ENCODE results near the gene FAM107B. TPM values are rescaled to one million over a fixed set of nuclear protein-coding genes. Genes with fewer than 3 reads are reported as not detected.
A peak's percentile ranks its signal among the peaks of the same experiment; 100 is the strongest.

FAM107B gene
- total RNA-seq, 1 experiment from 2014 or later: 158 TPM

- Histone ChIP-seq H3K36me3 (ENCODE audit: insufficient read depth, low read length) (no peaks in the 10 kb centered on the region), H3K4me2 (ENCODE audit: low read depth, low read length, poor library complexity, severe bottlenecking) (no peak overlapping the region), H3K9me3 (ENCODE audit: low read length) (no peaks in the 10 kb centered on the region), H3K27ac (ENCODE audit: low read length) (no peak overlapping the region), H3K4me1 (ENCODE audit: low read length) (peaks cover 23% of the 10 kb centered on the region), H3K27me3 (ENCODE audit: low read length) (no peaks in the 10 kb centered on the region), H3K9ac (ENCODE audit: low read length) (no peak overlapping the region), H3K4me3 (ENCODE audit: low read length) (no peak overlapping the region), H2AFZ (ENCODE audit: low read length) (no peak overlapping the region), H3K9me2 (replicated peaks; ENCODE audit: insufficient read depth, low read length) (no peaks in the 10 kb centered on the region), H3K79me2 (ENCODE audit: low read length) (no peaks in the 10 kb centered on the region), H4K20me1 (ENCODE audit: insufficient read depth, low read depth, low read length) (no peaks in the 10 kb centered on the region)
- DNase-seq: no peak
These were observed 105.1 kb downstream of the FAM107B start for GRCh38 chr10:14669576-14669975.

- Histone ChIP-seq H3K79me2 (ENCODE audit: low read length) (no peaks in the 10 kb centered on the region), H4K20me1 (ENCODE audit: insufficient read depth, low read depth, low read length) (no peaks in the 10 kb centered on the region), H3K27me3 (ENCODE audit: low read length) (no peaks in the 10 kb centered on the region), H3K4me1 (ENCODE audit: low read length) (peaks cover 7% of the 10 kb centered on the region), H3K36me3 (ENCODE audit: insufficient read depth, low read length) (no peaks in the 10 kb centered on the region), H3K4me2 (ENCODE audit: low read depth, low read length, poor library complexity, severe bottlenecking) (no peak overlapping the region), H3K9ac (ENCODE audit: low read length) (no peak overlapping the region), H3K9me3 (ENCODE audit: low read length) (no peaks in the 10 kb centered on the region), H2AFZ (ENCODE audit: low read length) (no peak overlapping the region), H3K4me3 (ENCODE audit: low read length) (no peak overlapping the region), H3K27ac (ENCODE audit: low read length) (no peak overlapping the region), H3K9me2 (replicated peaks; ENCODE audit: insufficient read depth, low read length) (no peaks in the 10 kb centered on the region)
- peak; percentile 32 for DNase-seq
These were observed 106.9 kb downstream of the FAM107B start for GRCh38 chr10:14667781-14668180.

- Histone ChIP-seq H3K36me3 (ENCODE audit: insufficient read depth, low read length) (no peaks in the 10 kb centered on the region), H3K27ac (ENCODE audit: low read length) (no peak overlapping the region), H3K27me3 (ENCODE audit: low read length) (no peaks in the 10 kb centered on the region), H3K9me3 (ENCODE audit: low read length) (no peaks in the 10 kb centered on the region), H3K79me2 (ENCODE audit: low read length) (no peaks in the 10 kb centered on the region), H4K20me1 (ENCODE audit: insufficient read depth, low read depth, low read length) (no peaks in the 10 kb centered on the region), H3K4me2 (ENCODE audit: low read depth, low read length, poor library complexity, severe bottlenecking) (no peak overlapping the region), H2AFZ (ENCODE audit: low read length) (no peak overlapping the region), H3K9me2 (replicated peaks; ENCODE audit: insufficient read depth, low read length) (no peaks in the 10 kb centered on the region), H3K4me1 (ENCODE audit: low read length) (peaks cover 7% of the 10 kb centered on the region), H3K4me3 (ENCODE audit: low read length) (no peak overlapping the region), H3K9ac (ENCODE audit: low read length) (no peak overlapping the region)
- no peak for DNase-seq
These were observed 107.4 kb downstream of the FAM107B start for GRCh38 chr10:14667280-14667679.

GRCh38 chr10:14665865-14666857 lies 108.5 kb downstream of the FAM107B start:
- DNase-seq: no peak
- H3K9ac ChIP-seq (ENCODE audit: low read length): no peak overlapping the region
- peaks cover 7% of the 10 kb centered on the region for H3K4me1 ChIP-seq (ENCODE audit: low read length)
- H3K4me2 ChIP-seq (ENCODE audit: low read depth, low read length, poor library complexity, severe bottlenecking): no peak overlapping the region
- H3K36me3 ChIP-seq (ENCODE audit: insufficient read depth, low read length): no peaks in the 10 kb centered on the region
- no peaks in the 10 kb centered on the region for H3K9me3 ChIP-seq (ENCODE audit: low read length)
- no peaks in the 10 kb centered on the region for H3K27me3 ChIP-seq (ENCODE audit: low read length)
- no peaks in the 10 kb centered on the region for H4K20me1 ChIP-seq (ENCODE audit: insufficient read depth, low read depth, low read length)
- H3K79me2 ChIP-seq (ENCODE audit: low read length): no peaks in the 10 kb centered on the region
- no peak overlapping the region for H2AFZ ChIP-seq (ENCODE audit: low read length)
- H3K4me3 ChIP-seq (ENCODE audit: low read length): no peak overlapping the region
- no peak overlapping the region for H3K27ac ChIP-seq (ENCODE audit: low read length)
- no peaks in the 10 kb centered on the region for H3K9me2 ChIP-seq (replicated peaks; ENCODE audit: insufficient read depth, low read length)

- no peak overlapping the region for H3K9ac ChIP-seq (ENCODE audit: low read length)
- H3K9me3 ChIP-seq (ENCODE audit: low read length): no peaks in the 10 kb centered on the region
- H3K27me3 ChIP-seq (ENCODE audit: low read length): no peaks in the 10 kb centered on the region
- H3K79me2 ChIP-seq (ENCODE audit: low read length): no peaks in the 10 kb centered on the region
- no peaks in the 10 kb centered on the region for H3K36me3 ChIP-seq (ENCODE audit: insufficient read depth, low read length)
- no peak overlapping the region for H3K27ac ChIP-seq (ENCODE audit: low read length)
- H4K20me1 ChIP-seq (ENCODE audit: insufficient read depth, low read depth, low read length): no peaks in the 10 kb centered on the region
- H3K4me3 ChIP-seq (ENCODE audit: low read length): no peak overlapping the region
- no peak overlapping the region for H2AFZ ChIP-seq (ENCODE audit: low read length)
- H3K9me2 ChIP-seq (replicated peaks; ENCODE audit: insufficient read depth, low read length): no peaks in the 10 kb centered on the region
- no peak for DNase-seq
- no peak overlapping the region for H3K4me2 ChIP-seq (ENCODE audit: low read depth, low read length, poor library complexity, severe bottlenecking)
- H3K4me1 ChIP-seq (ENCODE audit: low read length): peaks cover 13% of the 10 kb centered on the region
These were observed 109.4 kb downstream of the FAM107B start for GRCh38 chr10:14665304-14665703.

GRCh38 chr10:14664345-14664744 lies 110.4 kb downstream of the FAM107B start:
- H3K4me1 ChIP-seq (ENCODE audit: low read length): peaks cover 23% of the 10 kb centered on the region
- no peaks in the 10 kb centered on the region for H4K20me1 ChIP-seq (ENCODE audit: insufficient read depth, low read depth, low read length)
- no peaks in the 10 kb centered on the region for H3K9me3 ChIP-seq (ENCODE audit: low read length)
- no peak for DNase-seq
- no peaks in the 10 kb centered on the region for H3K36me3 ChIP-seq (ENCODE audit: insufficient read depth, low read length)
- no peaks in the 10 kb centered on the region for H3K79me2 ChIP-seq (ENCODE audit: low read length)
- H3K27ac ChIP-seq (ENCODE audit: low read length): no peak overlapping the region
- no peak overlapping the region for H3K4me3 ChIP-seq (ENCODE audit: low read length)
- H3K9me2 ChIP-seq (replicated peaks; ENCODE audit: insufficient read depth, low read length): no peaks in the 10 kb centered on the region
- no peak overlapping the region for H3K9ac ChIP-seq (ENCODE audit: low read length)
- no peak overlapping the region for H2AFZ ChIP-seq (ENCODE audit: low read length)
- H3K27me3 ChIP-seq (ENCODE audit: low read length): no peaks in the 10 kb centered on the region
- no peak overlapping the region for H3K4me2 ChIP-seq (ENCODE audit: low read depth, low read length, poor library complexity, severe bottlenecking)

GRCh38 chr10:14661818-14662217 lies 112.9 kb downstream of the FAM107B start:
- no peak for DNase-seq
- H3K9me2 ChIP-seq (replicated peaks; ENCODE audit: insufficient read depth, low read length): no peaks in the 10 kb centered on the region
- no peaks in the 10 kb centered on the region for H3K27me3 ChIP-seq (ENCODE audit: low read length)
- no peaks in the 10 kb centered on the region for H3K36me3 ChIP-seq (ENCODE audit: insufficient read depth, low read length)
- peaks cover 48% of the 10 kb centered on the region for H3K4me1 ChIP-seq (ENCODE audit: low read length)
- no peak overlapping the region for H3K4me3 ChIP-seq (ENCODE audit: low read length)
- no peak overlapping the region for H3K9ac ChIP-seq (ENCODE audit: low read length)
- no peaks in the 10 kb centered on the region for H3K9me3 ChIP-seq (ENCODE audit: low read length)
- H3K27ac ChIP-seq (ENCODE audit: low read length): no peak overlapping the region
- no peak overlapping the region for H3K4me2 ChIP-seq (ENCODE audit: low read depth, low read length, poor library complexity, severe bottlenecking)
- H4K20me1 ChIP-seq (ENCODE audit: insufficient read depth, low read depth, low read length): no peaks in the 10 kb centered on the region
- H2AFZ ChIP-seq (ENCODE audit: low read length): no peak overlapping the region
- no peaks in the 10 kb centered on the region for H3K79me2 ChIP-seq (ENCODE audit: low read length)

GRCh38 chr10:14660831-14661230 lies 113.9 kb downstream of the FAM107B start:
- no peak for DNase-seq
- H3K79me2 ChIP-seq (ENCODE audit: low read length): no peaks in the 10 kb centered on the region
- no peaks in the 10 kb centered on the region for H4K20me1 ChIP-seq (ENCODE audit: insufficient read depth, low read depth, low read length)
- no peak overlapping the region for H3K27ac ChIP-seq (ENCODE audit: low read length)
- no peak overlapping the region for H3K4me3 ChIP-seq (ENCODE audit: low read length)
- no peaks in the 10 kb centered on the region for H3K9me3 ChIP-seq (ENCODE audit: low read length)
- peak overlapping the region; percentile 60 for H3K4me2 ChIP-seq (ENCODE audit: low read depth, low read length, poor library complexity, severe bottlenecking)
- H3K9ac ChIP-seq (ENCODE audit: low read length): no peak overlapping the region
- H3K9me2 ChIP-seq (replicated peaks; ENCODE audit: insufficient read depth, low read length): no peaks in the 10 kb centered on the region
- H3K4me1 ChIP-seq (ENCODE audit: low read length): peaks cover 58% of the 10 kb centered on the region
- H3K36me3 ChIP-seq (ENCODE audit: insufficient read depth, low read length): no peaks in the 10 kb centered on the region
- no peaks in the 10 kb centered on the region for H3K27me3 ChIP-seq (ENCODE audit: low read length)
- H2AFZ ChIP-seq (ENCODE audit: low read length): no peak overlapping the region

Data from Karpas-422 (cell line).